WTC11 (cell line): ENCODE results near the gene C16orf46.

ENCODE experiments used
- SP1 ChIP-seq: sonication (generic); formaldehyde crosslinking; conservative IDR thresholded peaks from 2 replicates; pipeline ENCODE4 v1.8.1; 2022; ENCODE audit warnings: missing genetic modification reagents
- TF ChIP-seq, protein P1 (sequence below): sonication (generic); formaldehyde crosslinking; IDR thresholded peaks from 2 replicates; pipeline ENCODE4 v1.8.1; 2023; ENCODE audit warnings: mild to moderate bottlenecking, moderate library complexity, missing genetic modification reagents
- TF ChIP-seq, protein P2 (sequence below): fragments of 200-600 bp; IDR thresholded peaks from 2 replicates; pipeline ENCODE4 v1.8.0; 2022; ENCODE audit warnings: antibody characterized with exemption
- TF ChIP-seq, protein P3 (sequence below): sonication (generic); formaldehyde crosslinking; IDR thresholded peaks from 2 replicates; pipeline ENCODE4 v1.8.1; 2023; ENCODE audit warnings: mild to moderate bottlenecking, missing genetic modification reagents, borderline replicate concordance

DNA sequence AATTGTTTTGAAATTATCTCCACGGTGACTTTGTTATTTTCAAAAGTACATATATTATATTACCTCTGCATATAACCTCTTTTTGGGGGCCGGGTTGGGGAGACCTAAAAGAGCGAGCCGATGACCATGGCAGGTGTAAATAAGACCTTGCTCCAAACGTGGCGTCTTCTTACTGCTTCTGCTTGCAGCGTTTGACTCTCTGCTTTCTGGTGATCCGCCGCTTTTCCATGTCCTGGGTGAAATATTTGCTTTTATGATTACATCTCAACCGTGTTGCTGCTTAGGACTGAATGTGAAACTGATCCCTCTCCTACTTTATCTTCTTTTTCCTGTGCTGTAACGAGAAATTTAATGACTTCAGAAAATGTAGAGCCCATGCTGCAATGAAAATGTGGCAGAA, 23.3 kb downstream of the C16orf46 start:
- TF ChIP-seq, protein P1, sequence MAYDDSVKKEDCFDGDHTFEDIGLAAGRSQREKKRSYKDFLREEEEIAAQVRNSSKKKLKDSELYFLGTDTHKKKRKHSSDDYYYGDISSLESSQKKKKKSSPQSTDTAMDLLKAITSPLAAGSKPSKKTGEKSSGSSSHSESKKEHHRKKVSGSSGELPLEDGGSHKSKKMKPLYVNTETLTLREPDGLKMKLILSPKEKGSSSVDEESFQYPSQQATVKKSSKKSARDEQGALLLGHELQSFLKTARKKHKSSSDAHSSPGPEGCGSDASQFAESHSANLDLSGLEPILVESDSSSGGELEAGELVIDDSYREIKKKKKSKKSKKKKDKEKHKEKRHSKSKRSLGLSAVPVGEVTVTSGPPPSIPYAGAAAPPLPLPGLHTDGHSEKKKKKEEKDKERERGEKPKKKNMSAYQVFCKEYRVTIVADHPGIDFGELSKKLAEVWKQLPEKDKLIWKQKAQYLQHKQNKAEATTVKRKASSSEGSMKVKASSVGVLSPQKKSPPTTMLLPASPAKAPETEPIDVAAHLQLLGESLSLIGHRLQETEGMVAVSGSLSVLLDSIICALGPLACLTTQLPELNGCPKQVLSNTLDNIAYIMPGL = no peak
- TF ChIP-seq, protein P2, sequence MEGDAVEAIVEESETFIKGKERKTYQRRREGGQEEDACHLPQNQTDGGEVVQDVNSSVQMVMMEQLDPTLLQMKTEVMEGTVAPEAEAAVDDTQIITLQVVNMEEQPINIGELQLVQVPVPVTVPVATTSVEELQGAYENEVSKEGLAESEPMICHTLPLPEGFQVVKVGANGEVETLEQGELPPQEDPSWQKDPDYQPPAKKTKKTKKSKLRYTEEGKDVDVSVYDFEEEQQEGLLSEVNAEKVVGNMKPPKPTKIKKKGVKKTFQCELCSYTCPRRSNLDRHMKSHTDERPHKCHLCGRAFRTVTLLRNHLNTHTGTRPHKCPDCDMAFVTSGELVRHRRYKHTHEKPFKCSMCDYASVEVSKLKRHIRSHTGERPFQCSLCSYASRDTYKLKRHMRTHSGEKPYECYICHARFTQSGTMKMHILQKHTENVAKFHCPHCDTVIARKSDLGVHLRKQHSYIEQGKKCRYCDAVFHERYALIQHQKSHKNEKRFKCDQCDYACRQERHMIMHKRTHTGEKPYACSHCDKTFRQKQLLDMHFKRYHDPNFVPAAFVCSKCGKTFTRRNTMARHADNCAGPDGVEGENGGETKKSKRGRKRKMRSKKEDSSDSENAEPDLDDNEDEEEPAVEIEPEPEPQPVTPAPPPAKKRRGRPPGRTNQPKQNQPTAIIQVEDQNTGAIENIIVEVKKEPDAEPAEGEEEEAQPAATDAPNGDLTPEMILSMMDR = no peak
- no peak for TF ChIP-seq SP1 (CRISPR knock-in tag)
- TF ChIP-seq, protein P3, sequence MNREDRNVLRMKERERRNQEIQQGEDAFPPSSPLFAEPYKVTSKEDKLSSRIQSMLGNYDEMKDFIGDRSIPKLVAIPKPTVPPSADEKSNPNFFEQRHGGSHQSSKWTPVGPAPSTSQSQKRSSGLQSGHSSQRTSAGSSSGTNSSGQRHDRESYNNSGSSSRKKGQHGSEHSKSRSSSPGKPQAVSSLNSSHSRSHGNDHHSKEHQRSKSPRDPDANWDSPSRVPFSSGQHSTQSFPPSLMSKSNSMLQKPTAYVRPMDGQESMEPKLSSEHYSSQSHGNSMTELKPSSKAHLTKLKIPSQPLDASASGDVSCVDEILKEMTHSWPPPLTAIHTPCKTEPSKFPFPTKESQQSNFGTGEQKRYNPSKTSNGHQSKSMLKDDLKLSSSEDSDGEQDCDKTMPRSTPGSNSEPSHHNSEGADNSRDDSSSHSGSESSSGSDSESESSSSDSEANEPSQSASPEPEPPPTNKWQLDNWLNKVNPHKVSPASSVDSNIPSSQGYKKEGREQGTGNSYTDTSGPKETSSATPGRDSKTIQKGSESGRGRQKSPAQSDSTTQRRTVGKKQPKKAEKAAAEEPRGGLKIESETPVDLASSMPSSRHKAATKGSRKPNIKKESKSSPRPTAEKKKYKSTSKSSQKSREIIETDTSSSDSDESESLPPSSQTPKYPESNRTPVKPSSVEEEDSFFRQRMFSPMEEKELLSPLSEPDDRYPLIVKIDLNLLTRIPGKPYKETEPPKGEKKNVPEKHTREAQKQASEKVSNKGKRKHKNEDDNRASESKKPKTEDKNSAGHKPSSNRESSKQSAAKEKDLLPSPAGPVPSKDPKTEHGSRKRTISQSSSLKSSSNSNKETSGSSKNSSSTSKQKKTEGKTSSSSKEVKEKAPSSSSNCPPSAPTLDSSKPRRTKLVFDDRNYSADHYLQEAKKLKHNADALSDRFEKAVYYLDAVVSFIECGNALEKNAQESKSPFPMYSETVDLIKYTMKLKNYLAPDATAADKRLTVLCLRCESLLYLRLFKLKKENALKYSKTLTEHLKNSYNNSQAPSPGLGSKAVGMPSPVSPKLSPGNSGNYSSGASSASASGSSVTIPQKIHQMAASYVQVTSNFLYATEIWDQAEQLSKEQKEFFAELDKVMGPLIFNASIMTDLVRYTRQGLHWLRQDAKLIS = no peak
